SK-N-SH (cell line): ENCODE results near the gene ADAP1. TPM values are rescaled to one million over a fixed set of nuclear protein-coding genes. Genes with fewer than 3 reads are reported as not detected.

Experiments
- CTCF ChIA-PET: fragments of 300-600, 350-600 bp; formaldehyde crosslinking; extraction: SDS; loops from one replicate; lab custom pipeline; 2021; lab: Yijun Ruan, JAX
- POLR2A ChIA-PET: fragments of 350-600 bp; sonication (Branson Sonifier 250); formaldehyde crosslinking; extraction: SDS; loops from one replicate; lab custom pipeline; 2020; ENCODE audit warnings: antibody characterized with exemption, inconsistent platforms; lab: Yijun Ruan, JAX
- DNase-seq: peaks from one replicate; pipeline ENCODE4 v3.0.0; 2012
- H2AFZ ChIP-seq: fragments of 200-600 bp; sonication (generic); 2 replicates; pipeline ENCODE4 v1.8.1; 2016; ENCODE audit warnings: antibody characterized with exemption, mild to moderate bottlenecking, low read depth
- H3F3A ChIP-seq: fragments of 200-600 bp; sonication (generic); replicated peaks from 2 replicates; pipeline ENCODE3; 2016; ENCODE audit warnings: antibody characterized with exemption, mild to moderate bottlenecking; ENCODE audit not compliant: insufficient read depth
- H3K27ac ChIP-seq, 2 experiments: fragments of 200-500 bp in 1 of 2; fragments of 200-600 bp in 1 of 2; sonication (Bioruptor generic) in 1 of 2; sonication (generic), shearing (Covaris generic) in 1 of 2; 2 replicates each; pipeline versions ENCODE4 v1.5.1 to v1.6.1; 2014 to 2016; ENCODE audit warnings: low read depth in 2 of 2, inconsistent platforms in 1 of 2, low read length in 1 of 2, mild to moderate bottlenecking in 1 of 2, mixed read lengths in 1 of 2
- H3K27me3 ChIP-seq: fragments of 200-600 bp; sonication (generic), shearing (Covaris generic); 2 replicates; pipeline ENCODE4 v1.6.1; 2016; ENCODE audit warnings: mixed run types; ENCODE audit not compliant: insufficient read depth
- H3K36me3 ChIP-seq, 2 experiments: fragments of 200-500 bp in 1 of 2; fragments of 200-600 bp in 1 of 2; sonication (Bioruptor generic) in 1 of 2; sonication (generic) in 1 of 2; replicated peaks in 1 of 2; 2 replicates each; pipeline versions ENCODE3 to v1.5.1; 2014 to 2016; ENCODE audit warnings: low read length in 1 of 2, mild to moderate bottlenecking in 1 of 2; ENCODE audit not compliant: insufficient read depth in 2 of 2, control insufficient read depth in 1 of 2
- H3K4me1 ChIP-seq, 2 experiments: fragments of 200-500 bp in 1 of 2; fragments of 200-600 bp in 1 of 2; sonication (Bioruptor generic) in 1 of 2; sonication (generic), shearing (Covaris generic) in 1 of 2; 2 replicates each; pipeline versions ENCODE4 v1.5.1 to v1.6.1; 2014 to 2016; ENCODE audit warnings: low read depth in 1 of 2, low read length in 1 of 2, mixed run types in 1 of 2; ENCODE audit not compliant: insufficient read depth in 2 of 2, control insufficient read depth in 1 of 2
- H3K4me2 ChIP-seq: fragments of 200-600 bp; sonication (generic), shearing (Covaris generic); 2 replicates; pipeline ENCODE4 v1.6.1; 2017; ENCODE audit warnings: mixed run types
- H3K4me3 ChIP-seq, 2 experiments: fragments of 200-500 bp in 1 of 2; fragments of 200-600 bp in 1 of 2; sonication (Bioruptor generic) in 1 of 2; sonication (generic), shearing (Covaris generic) in 1 of 2; 2 replicates each; pipeline versions ENCODE4 v1.5.1 to v1.8.1; 2014 to 2016; ENCODE audit warnings: low read depth in 2 of 2, inconsistent platforms in 1 of 2, low read length in 1 of 2, mild to moderate bottlenecking in 1 of 2, mixed read lengths in 1 of 2, moderate library complexity in 1 of 2
- H3K79me2 ChIP-seq: fragments of 200-600 bp; sonication (generic); 2 replicates; pipeline ENCODE4 v1.8.1; 2017; ENCODE audit warnings: mild to moderate bottlenecking; ENCODE audit not compliant: insufficient read depth
- H3K9ac ChIP-seq: fragments of 200-600 bp; sonication (generic); 2 replicates; pipeline ENCODE4 v1.6.1; 2017; ENCODE audit warnings: mixed run types
- H3K9me2 ChIP-seq: fragments of 200-600 bp; sonication (generic); 2 replicates; pipeline ENCODE4 v1.6.1; 2017; ENCODE audit warnings: mixed run types
- H3K9me3 ChIP-seq: fragments of 200-600 bp; sonication (generic); 2 replicates; pipeline ENCODE4 v1.6.1; 2017; ENCODE audit warnings: mixed run types, mild to moderate bottlenecking, moderate library complexity
- H4K20me1 ChIP-seq: fragments of 200-600 bp; sonication (generic); 2 replicates; pipeline ENCODE4 v1.6.1; 2017; ENCODE audit warnings: mild to moderate bottlenecking, mixed run types; ENCODE audit not compliant: insufficient read depth
- CHD2 ChIP-seq: fragments of 150-350 bp; IDR thresholded peaks from 2 replicates; pipeline ENCODE4 v1.6.1; 2018; ENCODE audit warnings: low read length; ENCODE audit not compliant: partially characterized antibody
- ELF1 ChIP-seq: IDR thresholded peaks from 2 replicates; pipeline ENCODE4 v1.4.0; 2012
- EZH2phosphoT487 ChIP-seq: fragments of 200-600 bp; sonication (generic); IDR thresholded peaks from 2 replicates; pipeline ENCODE4 v1.6.1; 2017; ENCODE audit warnings: low read depth, mixed run types, mild to moderate bottlenecking, antibody characterized with exemption, moderate library complexity, borderline replicate concordance
- FOSL2 ChIP-seq: IDR thresholded peaks from 2 replicates; pipeline ENCODE4 v1.4.0; 2012; ENCODE audit warnings: low read depth, mild to moderate bottlenecking, moderate library complexity, borderline replicate concordance
- GABPA ChIP-seq: IDR thresholded peaks from 2 replicates; pipeline ENCODE4 v1.4.0; 2012; ENCODE audit warnings: low read depth, mild to moderate bottlenecking
- GATA2 ChIP-seq: sonication (generic); formaldehyde crosslinking; IDR thresholded peaks from 2 replicates; pipeline ENCODE4 v1.5.0; 2020; ENCODE audit warnings: mild to moderate bottlenecking, missing genetic modification reagents
- MEF2A ChIP-seq: IDR thresholded peaks from 2 replicates; pipeline ENCODE4 v1.4.0; 2012; ENCODE audit warnings: low read depth, borderline replicate concordance
- NFIC ChIP-seq: IDR thresholded peaks from 2 replicates; pipeline ENCODE4 v1.4.0; 2012; ENCODE audit warnings: borderline replicate concordance
- NRF1 ChIP-seq: IDR thresholded peaks from 2 replicates; pipeline ENCODE4 v1.6.1; 2012; ENCODE audit warnings: low read depth, mild to moderate bottlenecking, low read length
- POLR2AphosphoS5 ChIP-seq: IDR thresholded peaks from 2 replicates; pipeline ENCODE4 v1.6.1; 2012; ENCODE audit warnings: low read depth, low read length
- RFX5 ChIP-seq: IDR thresholded peaks from 2 replicates; pipeline ENCODE4 v1.6.1; 2012; ENCODE audit warnings: mild to moderate bottlenecking, improper control_type of control experiment, low read length
- TCF12 ChIP-seq: IDR thresholded peaks from 2 replicates; pipeline ENCODE4 v1.4.0; 2012
- TEAD4 ChIP-seq: IDR thresholded peaks from 2 replicates; pipeline ENCODE4 v1.4.0; 2012; ENCODE audit warnings: mild to moderate bottlenecking, borderline replicate concordance; ENCODE audit not compliant: insufficient read depth
- WGBS: methylation state at CpG from one replicate; pipeline ENCODE4 v1.1.6; 2017; ENCODE audit warnings: low lambda C conversion rate; 5-methylcytosine and 5-hydroxymethylcytosine counted together
- polyA plus RNA-seq, 3 experiments: library from polyadenylated mRNA; depleted of rRNA; stranded (reverse); fragments of >200 nt; gene quantifications; 2 replicates each; pipeline ENCODE4 v1.2.3, GENCODE V29; 2012
- TF ChIP-seq, protein P1 (sequence below): fragments of 150-350 bp; IDR thresholded peaks from 2 replicates; pipeline ENCODE4 v1.6.1; 2017; ENCODE audit warnings: antibody characterized with exemption, low read length, low read depth, borderline replicate concordance
- TF ChIP-seq, protein P2 (sequence below): fragments of 150-350 bp; IDR thresholded peaks from 2 replicates; pipeline ENCODE4 v1.6.1; 2016; ENCODE audit warnings: mild to moderate bottlenecking, low read depth, low read length

Gene ADAP1
- polyA plus RNA-seq, 1 of the 3 experiments (the other 2 are of a cell fraction) = 3.2 TPM

DNA sequence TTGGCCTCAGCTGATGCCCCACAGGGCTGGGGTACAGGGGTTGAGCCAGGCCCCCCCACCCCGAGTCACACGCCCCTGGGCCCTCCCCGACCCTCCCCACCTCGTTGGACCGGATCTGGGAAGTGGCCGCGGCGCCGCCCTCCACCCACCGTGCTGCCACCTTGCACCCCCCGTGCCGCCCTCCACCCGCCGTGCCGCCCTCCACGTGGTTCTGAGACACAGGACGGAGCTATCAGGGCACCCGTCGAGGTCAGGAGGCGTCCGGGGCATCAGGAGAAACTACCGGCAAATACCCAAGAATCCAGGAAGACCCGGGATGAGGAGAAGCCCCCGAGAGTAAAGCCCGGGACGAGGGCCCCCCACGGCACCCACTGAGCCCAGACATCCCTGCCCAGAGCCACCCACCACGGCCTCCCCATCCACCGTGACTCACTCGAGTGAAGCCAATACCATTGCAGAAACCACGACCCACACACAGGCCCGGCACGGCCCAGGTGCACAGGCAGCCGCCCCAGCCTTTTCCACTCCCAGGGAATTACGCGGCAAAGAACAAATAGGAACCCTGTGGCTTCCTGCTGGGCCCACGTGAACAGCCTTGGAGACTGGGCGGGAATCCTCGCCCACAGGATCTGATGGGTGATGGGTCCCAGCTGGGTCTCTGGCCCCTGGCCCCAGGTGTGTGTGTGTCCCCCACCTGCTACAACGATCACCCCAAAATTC, 34.0 kb downstream of the ADAP1 start (continued):
- TF ChIP-seq EZH2phosphoT487 = no peak
- TF ChIP-seq, protein P1, sequence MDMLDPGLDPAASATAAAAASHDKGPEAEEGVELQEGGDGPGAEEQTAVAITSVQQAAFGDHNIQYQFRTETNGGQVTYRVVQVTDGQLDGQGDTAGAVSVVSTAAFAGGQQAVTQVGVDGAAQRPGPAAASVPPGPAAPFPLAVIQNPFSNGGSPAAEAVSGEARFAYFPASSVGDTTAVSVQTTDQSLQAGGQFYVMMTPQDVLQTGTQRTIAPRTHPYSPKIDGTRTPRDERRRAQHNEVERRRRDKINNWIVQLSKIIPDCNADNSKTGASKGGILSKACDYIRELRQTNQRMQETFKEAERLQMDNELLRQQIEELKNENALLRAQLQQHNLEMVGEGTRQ = no peak
- no peak for TF ChIP-seq FOSL2
- no peak for TF ChIP-seq GABPA
- TF ChIP-seq NRF1 = no peak
- TF ChIP-seq RFX5 = no peak
- no peak for TF ChIP-seq POLR2AphosphoS5
- TF ChIP-seq, protein P2, sequence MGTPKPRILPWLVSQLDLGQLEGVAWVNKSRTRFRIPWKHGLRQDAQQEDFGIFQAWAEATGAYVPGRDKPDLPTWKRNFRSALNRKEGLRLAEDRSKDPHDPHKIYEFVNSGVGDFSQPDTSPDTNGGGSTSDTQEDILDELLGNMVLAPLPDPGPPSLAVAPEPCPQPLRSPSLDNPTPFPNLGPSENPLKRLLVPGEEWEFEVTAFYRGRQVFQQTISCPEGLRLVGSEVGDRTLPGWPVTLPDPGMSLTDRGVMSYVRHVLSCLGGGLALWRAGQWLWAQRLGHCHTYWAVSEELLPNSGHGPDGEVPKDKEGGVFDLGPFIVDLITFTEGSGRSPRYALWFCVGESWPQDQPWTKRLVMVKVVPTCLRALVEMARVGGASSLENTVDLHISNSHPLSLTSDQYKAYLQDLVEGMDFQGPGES = no peak

DNA sequence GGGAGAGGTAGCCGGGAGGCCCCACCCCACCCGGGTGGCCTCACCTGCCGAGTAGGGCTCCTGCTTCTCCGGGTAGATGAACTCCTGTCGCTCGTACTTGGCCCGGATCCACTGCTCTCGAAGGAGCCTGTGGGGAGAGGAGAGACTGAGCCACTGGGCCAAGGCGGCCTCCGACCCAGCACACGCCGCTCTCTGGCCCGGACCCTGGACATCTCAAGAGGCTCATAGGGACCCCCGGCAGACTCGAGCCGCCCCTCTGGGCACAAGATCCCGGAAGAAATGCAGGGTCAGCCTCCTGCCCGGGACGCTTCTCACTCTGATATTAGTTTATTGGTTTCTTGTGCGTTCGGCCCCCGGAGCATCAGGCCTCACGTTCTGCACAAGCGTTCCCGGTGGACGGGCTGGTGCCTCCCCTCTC, 34.5 kb downstream of the ADAP1 start:
- TF ChIP-seq CHD2 = no peak
- no peak for TF ChIP-seq TCF12
- CTCF ChIA-PET = interaction anchor here (4.0 kb wide), 1 partner anchor 10 kb away, joined by 28 read pairs; no protein-coding TSS in a partner anchor
- H3K4me1 ChIP-seq = peaks cover 5 to 21% of the 10 kb centered on the region in 2 experiments; a peak in 2 of 4 replicates
- H3K9ac ChIP-seq = no peak overlapping the region
- H4K20me1 ChIP-seq = no peaks in the 10 kb centered on the region
- H3F3A ChIP-seq = peaks cover 4% of the 10 kb centered on the region
- no peaks in the 10 kb centered on the region for H3K27me3 ChIP-seq
- H2AFZ ChIP-seq = no peak overlapping the region
- no peaks in the 10 kb centered on the region for H3K36me3 ChIP-seq
- no peaks in the 10 kb centered on the region for H3K9me3 ChIP-seq
- H3K9me2 ChIP-seq = no peaks in the 10 kb centered on the region
- no peak overlapping the region for H3K4me2 ChIP-seq
- H3K27ac ChIP-seq = no peak overlapping the region
- no peak overlapping the region for H3K4me3 ChIP-seq
- DNase-seq = no peak
- no peaks in the 10 kb centered on the region for H3K79me2 ChIP-seq
- POLR2A ChIA-PET = no interaction called here
- 72% methylated on average over 22 of the region's 26 CpGs for WGBS

DNA sequence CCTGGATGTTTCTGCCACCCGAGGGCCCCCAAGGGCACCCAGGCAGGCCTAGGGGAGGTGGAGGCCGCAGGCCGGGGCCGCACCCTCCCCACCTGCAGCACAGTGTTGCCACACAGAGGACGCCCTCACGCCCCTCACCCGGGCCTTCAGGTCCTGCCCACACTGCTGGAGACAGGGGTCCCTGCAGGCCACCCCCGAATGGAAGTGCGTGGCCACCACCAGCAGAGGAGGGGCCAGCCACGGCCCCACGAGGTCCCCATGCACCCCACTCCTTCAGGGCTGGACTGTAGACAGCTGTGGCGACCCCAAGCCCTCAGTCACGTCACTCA, 35.4 kb downstream of the ADAP1 start:
- Histone ChIP-seq H3K9me3 (no peaks in the 10 kb centered on the region), H4K20me1 (no peaks in the 10 kb centered on the region), H3K9me2 (no peaks in the 10 kb centered on the region), H3K9ac (no peak overlapping the region), H2AFZ (no peak overlapping the region), H3K4me3 (no peak overlapping the region), H3K79me2 (no peaks in the 10 kb centered on the region), H3K4me1 (peaks cover 0 to 24% of the 10 kb centered on the region in 2 experiments; a peak in 1 of 4 replicates), H3K36me3 (no peaks in the 10 kb centered on the region), H3K4me2 (no peak overlapping the region), H3K27me3 (no peaks in the 10 kb centered on the region), H3F3A (peaks cover 4% of the 10 kb centered on the region), H3K27ac (no peak overlapping the region)
- DNase-seq = no peak
- no peak for TF ChIP-seq ELF1
- no peak for TF ChIP-seq NFIC
- TF ChIP-seq, protein P1 = no peak
- no peak for TF ChIP-seq GATA2
- no peak for TF ChIP-seq POLR2AphosphoS5
- TF ChIP-seq TEAD4 = no peak
- no peak for TF ChIP-seq MEF2A
- POLR2A ChIA-PET = no interaction called here
- CTCF ChIA-PET = interaction anchor here (2.8 kb wide), 1 partner anchor 11 kb away, joined by 26 read pairs; no protein-coding TSS in a partner anchor
- 76% methylated on average over 7 of the region's 13 CpGs for WGBS
